Prostate gland (tissue), 2 donors: ENCODE measurements around the gene ULK3. TPM values are rescaled to one million over a fixed set of nuclear protein-coding genes. Genes with fewer than 3 reads are reported as not detected.

Experiments used
- DNase-seq: peaks from one replicate; pipeline ENCODE4 v3.0.0-alpha.2; 2019; ENCODE audit warnings: low spot score
- H3K27ac ChIP-seq, 2 donors: fragments of 200-600 bp; sonication (generic); 2 replicates each; pipeline ENCODE4 v1.5.1; 2017 to 2019
- H3K27me3 ChIP-seq: fragments of 200-600 bp; sonication (generic); replicated peaks from 2 replicates; pipeline ENCODE4 v1.5.1; 2019; ENCODE audit not compliant: insufficient read depth
- H3K36me3 ChIP-seq, 2 donors: fragments of 200-600 bp; sonication (generic); 1 replicate in 1 of 2; 2 replicates in 1 of 2; pipeline versions ENCODE4 v1.5.1 to v1.8.1; 2017 to 2019
- H3K4me1 ChIP-seq: fragments of 200-600 bp; sonication (generic); replicated peaks from 2 replicates; pipeline ENCODE4 v1.5.1; 2019
- H3K4me3 ChIP-seq, 2 donors: fragments of 200-600 bp; sonication (generic); 2 replicates each; pipeline ENCODE4 v1.5.1; 2017 to 2019
- H3K9me3 ChIP-seq: fragments of 200-600 bp; sonication (generic); 2 replicates; pipeline ENCODE4 v1.5.1; 2017
- POLR2A ChIP-seq: fragments of 450-650 bp; IDR thresholded peaks from one replicate; pipeline ENCODE4 v1.6.1; 2016; ENCODE audit warnings: antibody characterized with exemption, mild to moderate bottlenecking
- POLR2AphosphoS5 ChIP-seq: sonication (generic); formaldehyde crosslinking; IDR thresholded peaks from one replicate; pipeline ENCODE4 v1.6.1; 2017; ENCODE audit warnings: antibody characterized with exemption
- WGBS: methylation state at CpG from one replicate; pipeline ENCODE4 v1.1.5; 2018; 5-methylcytosine and 5-hydroxymethylcytosine counted together
- intact Hi-C: fragments of 100-400 bp; cut with DNase I; formaldehyde crosslinking; loops from one replicate; pipeline ENCODE4 v1.14.2; 2022
- total RNA-seq, 2 donors: library from RNA; depleted of rRNA; stranded (reverse); fragments of >200 nt; gene quantifications; one replicate each; pipeline ENCODE4 v1.1.0, GENCODE V29; 2016
- TF ChIP-seq, protein P1 (sequence below), 4 experiments: fragments of 200-600 bp in 2 of 4; fragments of 450-650 bp in 2 of 4; sonication (generic) in 2 of 4; IDR thresholded peaks; 1 replicate in 3 of 4; 2 replicates in 1 of 4; pipeline ENCODE4 v1.5.1; 2016 to 2019; ENCODE audit warnings: antibody characterized with exemption in 4 of 4, mild to moderate bottlenecking in 2 of 4, moderate library complexity in 2 of 4

The ULK3 gene
- total RNA-seq, 2 donors from 2014 or later = 44.6 to 98.5 TPM

GRCh38 chr15:74843891-74844299 lies 939 bp upstream of the ULK3 start:
- peaks cover 0 to 6% of the 10 kb centered on the region in 2 donors for H3K36me3 ChIP-seq
- peaks cover 10% of the 10 kb centered on the region for H3K4me1 ChIP-seq
- intact Hi-C loops = loop anchor here (5.0 kb wide), 2 partner anchors 62 to 63 kb away; partner anchors contain the start of genes CSK and FAM219B
- no peak for DNase-seq
- peak overlapping the region; percentile 89 to 94 for H3K27ac ChIP-seq
- TF ChIP-seq POLR2A = no peak
- H3K4me3 ChIP-seq = no peak overlapping the region
- no peaks in the 10 kb centered on the region for H3K9me3 ChIP-seq
- no peaks in the 10 kb centered on the region for H3K27me3 ChIP-seq
- 51% methylated on average over 12 of the region's 12 CpGs for WGBS

GRCh38 chr15:74843445-74843828 lies 481 bp upstream of the ULK3 start:
- intact Hi-C loops = loop anchor here (5.0 kb wide), 2 partner anchors 61 to 64 kb away; partner anchors contain the start of genes CSK and FAM219B
- no peak for TF ChIP-seq POLR2AphosphoS5
- TF ChIP-seq POLR2A = no peak
- TF ChIP-seq, protein P1, sequence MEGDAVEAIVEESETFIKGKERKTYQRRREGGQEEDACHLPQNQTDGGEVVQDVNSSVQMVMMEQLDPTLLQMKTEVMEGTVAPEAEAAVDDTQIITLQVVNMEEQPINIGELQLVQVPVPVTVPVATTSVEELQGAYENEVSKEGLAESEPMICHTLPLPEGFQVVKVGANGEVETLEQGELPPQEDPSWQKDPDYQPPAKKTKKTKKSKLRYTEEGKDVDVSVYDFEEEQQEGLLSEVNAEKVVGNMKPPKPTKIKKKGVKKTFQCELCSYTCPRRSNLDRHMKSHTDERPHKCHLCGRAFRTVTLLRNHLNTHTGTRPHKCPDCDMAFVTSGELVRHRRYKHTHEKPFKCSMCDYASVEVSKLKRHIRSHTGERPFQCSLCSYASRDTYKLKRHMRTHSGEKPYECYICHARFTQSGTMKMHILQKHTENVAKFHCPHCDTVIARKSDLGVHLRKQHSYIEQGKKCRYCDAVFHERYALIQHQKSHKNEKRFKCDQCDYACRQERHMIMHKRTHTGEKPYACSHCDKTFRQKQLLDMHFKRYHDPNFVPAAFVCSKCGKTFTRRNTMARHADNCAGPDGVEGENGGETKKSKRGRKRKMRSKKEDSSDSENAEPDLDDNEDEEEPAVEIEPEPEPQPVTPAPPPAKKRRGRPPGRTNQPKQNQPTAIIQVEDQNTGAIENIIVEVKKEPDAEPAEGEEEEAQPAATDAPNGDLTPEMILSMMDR (IDR thresholded peaks at IDR 0.05) = no peak
- peak overlapping the region; percentile 88 to 95 for H3K4me3 ChIP-seq
- H3K9me3 ChIP-seq = no peaks in the 10 kb centered on the region
- H3K4me1 ChIP-seq = peaks cover 10% of the 10 kb centered on the region
- no peaks in the 10 kb centered on the region for H3K27me3 ChIP-seq
- DNase-seq = no peak
- H3K36me3 ChIP-seq = peaks cover 0 to 3% of the 10 kb centered on the region in 2 donors
- H3K27ac ChIP-seq = peak overlapping the region; percentile 89 to 94
- 14% methylated on average over 15 of the region's 18 CpGs for WGBS

GRCh38 chr15:74841891-74842373 lies 1.0 kb downstream of the ULK3 start:
- Histone ChIP-seq H3K4me1 (peaks cover 10% of the 10 kb centered on the region), H3K36me3 (no peaks in the 10 kb centered on the region), H3K27ac (no peak overlapping the region), H3K27me3 (no peaks in the 10 kb centered on the region), H3K9me3 (no peaks in the 10 kb centered on the region), H3K4me3 (peak overlapping the region; percentile 88 to 95)
- 68% methylated on average over 14 of the region's 14 CpGs for WGBS
- TF ChIP-seq POLR2AphosphoS5 = no peak
- TF ChIP-seq POLR2A = no peak
- TF ChIP-seq, protein P1 (IDR thresholded peaks at IDR 0.05) = no peak
- intact Hi-C loops = loop anchor here (5.0 kb wide), 2 partner anchors 60 to 65 kb away; partner anchors contain the start of genes CSK and FAM219B
- DNase-seq = no peak

- DNase-seq = no peak
- Histone ChIP-seq H3K36me3 (no peaks in the 10 kb centered on the region), H3K27ac (no peak overlapping the region), H3K4me3 (no peak overlapping the region), H3K27me3 (no peaks in the 10 kb centered on the region), H3K9me3 (no peaks in the 10 kb centered on the region), H3K4me1 (peaks cover 10% of the 10 kb centered on the region)
- WGBS = 86% methylated on average over 9 of the region's 9 CpGs
- intact Hi-C loops = loop anchor here (5.0 kb wide), 2 partner anchors 59 to 66 kb away; partner anchors contain the start of genes CSK and FAM219B
- TF ChIP-seq POLR2A (no peak), POLR2AphosphoS5 (no peak)
- TF ChIP-seq, protein P1 (IDR thresholded peaks at IDR 0.05) = no peak
Observed at GRCh38 chr15:74840851-74841775, 1.8 kb downstream of the ULK3 start.

DNA sequence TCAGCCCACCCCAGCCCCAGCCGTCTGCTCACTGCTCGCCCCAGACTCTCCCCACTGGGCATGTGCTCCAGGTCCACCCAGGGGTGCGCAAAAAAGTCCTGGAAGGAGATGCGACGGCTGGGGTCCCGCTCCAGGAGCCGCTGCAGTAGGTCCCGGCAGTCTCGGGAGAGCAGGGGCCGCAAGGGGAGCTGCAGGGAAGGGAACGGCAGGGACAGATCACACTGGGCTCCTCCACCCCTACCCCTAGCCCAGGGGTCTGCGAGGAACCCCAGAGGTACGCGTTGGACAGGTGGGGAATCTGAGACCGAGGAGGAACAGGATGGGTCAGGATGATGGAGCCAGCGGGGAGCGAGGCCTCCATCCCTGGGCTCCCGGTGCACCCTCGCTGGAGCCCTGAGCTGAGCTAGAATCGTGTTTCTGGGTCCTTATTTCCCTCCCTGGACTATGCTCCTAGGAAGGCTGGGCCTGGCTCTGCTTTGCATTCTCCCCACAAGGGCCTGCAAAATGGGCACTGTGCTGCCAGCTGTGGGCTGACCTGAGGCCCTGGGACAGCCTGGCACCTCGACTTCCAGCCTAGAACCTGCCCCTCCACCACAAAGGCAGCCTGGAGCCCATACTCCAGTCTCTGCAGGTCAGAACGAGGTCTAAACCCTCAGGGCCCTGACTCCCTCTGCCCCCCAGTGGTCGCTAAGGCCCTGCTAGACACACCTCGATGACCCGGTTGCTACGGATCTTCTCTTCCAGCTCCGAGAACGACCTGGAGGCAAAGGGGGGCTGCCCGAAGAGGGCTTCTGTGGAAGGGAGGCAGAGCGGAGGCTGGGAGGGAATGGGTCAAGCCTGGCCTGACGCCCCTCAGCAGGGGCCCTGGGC lies 3.2 kb downstream of the ULK3 start:
- no peaks in the 10 kb centered on the region for H3K36me3 ChIP-seq
- WGBS = 88% methylated on average over 31 of the region's 31 CpGs
- intact Hi-C loops = loop anchor here (5.0 kb wide), 2 partner anchors 57 to 68 kb away; partner anchors contain the start of genes CSK and FAM219B

More for the DNA sequence above, 3.2 kb downstream of the ULK3 start:
- Histone ChIP-seq H3K27ac (no peak overlapping the region), H3K27me3 (no peaks in the 10 kb centered on the region), H3K4me1 (peaks cover 10% of the 10 kb centered on the region), H3K4me3 (no peak overlapping the region), H3K9me3 (no peaks in the 10 kb centered on the region)
- no peak for DNase-seq
- TF ChIP-seq POLR2A (no peak), POLR2AphosphoS5 (no peak)
- TF ChIP-seq, protein P1 (IDR thresholded peaks at IDR 0.05) = no peak
